ENCODE data around the gene RPTOR.

Gene RPTOR

GRCh38 chr17:80664217-80664790, 119.7 kb downstream of the RPTOR start:
- no peak for DNase-seq (ENCODE audit: low spot score)

GRCh38 chr17:80665792-80666191, 121.2 kb downstream of the RPTOR start:
- DNase-seq (ENCODE audit: low spot score): no peak

GRCh38 chr17:80666867-80667266, 122.2 kb downstream of the RPTOR start:
- DNase-seq (ENCODE audit: low spot score): no peak

- no peak for DNase-seq (ENCODE audit: low spot score)
These were observed 123.0 kb downstream of the RPTOR start for GRCh38 chr17:80667462-80668277.

- DNase-seq (ENCODE audit: low spot score): no peak
These were observed 123.9 kb downstream of the RPTOR start for GRCh38 chr17:80668375-80669148.

- DNase-seq (ENCODE audit: low spot score): peak; percentile 51
These were observed 126.6 kb downstream of the RPTOR start for GRCh38 chr17:80671039-80671824.

- DNase-seq (ENCODE audit: low spot score): no peak
These were observed 127.1 kb downstream of the RPTOR start for GRCh38 chr17:80671825-80672110.

- no peak for DNase-seq (ENCODE audit: low spot score)
These were observed 128.7 kb downstream of the RPTOR start for GRCh38 chr17:80673152-80673920.

- no peak for DNase-seq (ENCODE audit: low spot score)
These were observed 130.9 kb downstream of the RPTOR start for GRCh38 chr17:80675438-80676095.

- no peak for DNase-seq (ENCODE audit: low spot score)
These were observed 131.4 kb downstream of the RPTOR start for GRCh38 chr17:80676096-80676466.

- no peak for DNase-seq (ENCODE audit: low spot score)
These were observed 131.9 kb downstream of the RPTOR start for GRCh38 chr17:80676564-80676963.

GRCh38 chr17:80677214-80677756, 132.6 kb downstream of the RPTOR start:
- DNase-seq (ENCODE audit: low spot score): no peak

- no peak for DNase-seq (ENCODE audit: low spot score)
These were observed 135.2 kb downstream of the RPTOR start for GRCh38 chr17:80679816-80680215.

GRCh38 chr17:80681215-80681614, 136.6 kb downstream of the RPTOR start:
- no peak for DNase-seq (ENCODE audit: low spot score)

GRCh38 chr17:80682372-80682771, 137.7 kb downstream of the RPTOR start:
- no peak for DNase-seq (ENCODE audit: low spot score)

- DNase-seq (ENCODE audit: low spot score): no peak
These were observed 139.0 kb downstream of the RPTOR start for GRCh38 chr17:80683625-80684104.

GRCh38 chr17:80687839-80688238, 143.2 kb downstream of the RPTOR start:
- no peak for DNase-seq (ENCODE audit: low spot score)

GRCh38 chr17:80689129-80689619, 144.5 kb downstream of the RPTOR start:
- DNase-seq (ENCODE audit: low spot score): no peak

- no peak for DNase-seq (ENCODE audit: low spot score)
These were observed 147.1 kb downstream of the RPTOR start for GRCh38 chr17:80691784-80692183.

- DNase-seq (ENCODE audit: low spot score): no peak
These were observed 148.4 kb downstream of the RPTOR start for GRCh38 chr17:80692931-80693467.

Data from SK-N-DZ (cell line).